ENCODE measurements around the gene CISD1. TPM values are rescaled to one million over a fixed set of nuclear protein-coding genes. Genes with fewer than 3 reads are reported as not detected.

Gene CISD1
- polyA plus RNA-seq, 2 of the 4 experiments (the other 2 are of a cell fraction): 48.1 to 102 TPM

- no peak for DNase-seq (ENCODE audit: low read depth in 1 of 2, low spot score in 1 of 2)
- Histone ChIP-seq H3K27ac (peak overlapping the region; percentile 83 to 90), H3K4me3 (peak overlapping the region; percentile 61), H3K4me1 (peaks cover 35% of the 10 kb centered on the region), H3K9me3 (no peaks in the 10 kb centered on the region), H3K4me2 (peak overlapping the region; percentile 86)
- 5% methylated on average over 12 of the region's 12 CpGs for WGBS (ENCODE audit: missing lambda C conversion rate)
- ATAC-seq: no peak
- TF ChIP-seq HOXB5 (CRISPR knock-in tag; IDR thresholded peaks at IDR 0.05): no peak
- TF ChIP-seq EP300 (IDR thresholded peaks at IDR 0.05): no peak
- no peak for TF ChIP-seq ZSCAN20 (CRISPR knock-in tag; IDR thresholded peaks at IDR 0.05)
- no peak for TF ChIP-seq BHLHE40 (IDR thresholded peaks at IDR 0.05; ENCODE audit: low read depth, low read length)
- TF ChIP-seq RCOR1 (IDR thresholded peaks at IDR 0.05; ENCODE audit: low read depth, low read length): no peak
- no peak for TF ChIP-seq RNF2 (IDR thresholded peaks at IDR 0.05; ENCODE audit: borderline replicate concordance, low read depth)
- no peak for TF ChIP-seq PBX3 (IDR thresholded peaks at IDR 0.05)
- no peak for TF ChIP-seq ZFP36 (IDR thresholded peaks at IDR 0.05; ENCODE audit: borderline replicate concordance, partially characterized antibody)
- no peak for TF ChIP-seq HMGXB4 (CRISPR knock-in tag; IDR thresholded peaks at IDR 0.05; ENCODE audit: borderline replicate concordance)
- no peak for TF ChIP-seq ELK1 (IDR thresholded peaks at IDR 0.05; ENCODE audit: low read depth, low read length)
- CTCF ChIA-PET: interaction anchor here (1.8 to 2.9 kb wide), 2 partner anchors 30 to 92 kb away, joined by 5 to 19 read pairs; no protein-coding TSS in a partner anchor
- POLR2A ChIA-PET: interaction anchor here (1.6 to 1.8 kb wide), 2 partner anchors 20 to 116 kb away, joined by 6 to 11 read pairs; partner anchors contain the start of gene TFAM
- no peak for FAIRE-seq
Measured at GRCh38 chr10:58269782-58270290, 874 bp downstream of the CISD1 start.

- ATAC-seq (no peak), FAIRE-seq (peak; percentile 23), DNase-seq (ENCODE audit: low read depth in 1 of 2, low spot score in 1 of 2) (no peak)
- H3K27ac ChIP-seq: no peak overlapping the region
- CTCF ChIA-PET: interaction anchor here (1.6 to 3.7 kb wide), 3 partner anchors 8 to 98 kb away, joined by 4 to 17 read pairs (median 6); no protein-coding TSS in a partner anchor
- H3K9me3 ChIP-seq: no peaks in the 10 kb centered on the region
- TF ChIP-seq USF2 (IDR thresholded peaks at IDR 0.05) (no peak), NFE2L2 (conservative IDR thresholded peaks at IDR 0.05; ENCODE audit: low read length) (no peak), POLR2AphosphoS2 (conservative IDR thresholded peaks at IDR 0.05; ENCODE audit: low read length) (no peak), SREBF2 (IDR thresholded peaks at IDR 0.05) (no peak), CHD2 (IDR thresholded peaks at IDR 0.05; ENCODE audit: low read length, partially characterized antibody) (no peak), MAFK (IDR thresholded peaks at IDR 0.05; ENCODE audit: partially characterized antibody) (no peak), BCL3 (IDR thresholded peaks at IDR 0.05) (no peak), FOXS1 (CRISPR knock-in tag; IDR thresholded peaks at IDR 0.05) (no peak), HOXA7 (CRISPR knock-in tag; IDR thresholded peaks at IDR 0.05) (no peak), CBX8 (IDR thresholded peaks at IDR 0.05) (no peak), KDM1A (IDR thresholded peaks at IDR 0.05; ENCODE audit: low read depth) (no peak), CHD4 (IDR thresholded peaks at IDR 0.05; ENCODE audit: borderline replicate concordance) (no peak), NPAS2 (CRISPR knock-in tag; IDR thresholded peaks at IDR 0.05; ENCODE audit: borderline replicate concordance) (no peak), FOSL2 (IDR thresholded peaks at IDR 0.05) (no peak), FOSL2 (CRISPR knock-in tag; IDR thresholded peaks at IDR 0.05) (no peak), PBX3 (IDR thresholded peaks at IDR 0.05) (no peak), BHLHE40 (IDR thresholded peaks at IDR 0.05; ENCODE audit: low read depth, low read length) (no peak)
- H3K4me3 ChIP-seq: no peak overlapping the region
- peak overlapping the region; percentile 56 for H3K4me2 ChIP-seq
- H3K4me1 ChIP-seq: peaks cover 38% of the 10 kb centered on the region
- WGBS (ENCODE audit: missing lambda C conversion rate): 48% methylated on average over 2 of the region's 2 CpGs
- POLR2A ChIA-PET: no interaction called here
Measured at GRCh38 chr10:58275261-58275660, 6.3 kb downstream of the CISD1 start.

Measured in A549 (cell line).